ENCODE measurements around the gene WNT6. TPM values are rescaled to one million over a fixed set of nuclear protein-coding genes. Genes with fewer than 3 reads are reported as not detected.
A peak's percentile ranks its signal among the peaks of the same experiment; 100 is the strongest.

The WNT6 gene
- total and polyA plus RNA-seq, 10 of the 15 experiments (the other 5 are each of a cell fraction or from before 2014, with no cell fraction given), result 0.11 to 0.44 (median 0.22) TPM; not detected in 5

DNA sequence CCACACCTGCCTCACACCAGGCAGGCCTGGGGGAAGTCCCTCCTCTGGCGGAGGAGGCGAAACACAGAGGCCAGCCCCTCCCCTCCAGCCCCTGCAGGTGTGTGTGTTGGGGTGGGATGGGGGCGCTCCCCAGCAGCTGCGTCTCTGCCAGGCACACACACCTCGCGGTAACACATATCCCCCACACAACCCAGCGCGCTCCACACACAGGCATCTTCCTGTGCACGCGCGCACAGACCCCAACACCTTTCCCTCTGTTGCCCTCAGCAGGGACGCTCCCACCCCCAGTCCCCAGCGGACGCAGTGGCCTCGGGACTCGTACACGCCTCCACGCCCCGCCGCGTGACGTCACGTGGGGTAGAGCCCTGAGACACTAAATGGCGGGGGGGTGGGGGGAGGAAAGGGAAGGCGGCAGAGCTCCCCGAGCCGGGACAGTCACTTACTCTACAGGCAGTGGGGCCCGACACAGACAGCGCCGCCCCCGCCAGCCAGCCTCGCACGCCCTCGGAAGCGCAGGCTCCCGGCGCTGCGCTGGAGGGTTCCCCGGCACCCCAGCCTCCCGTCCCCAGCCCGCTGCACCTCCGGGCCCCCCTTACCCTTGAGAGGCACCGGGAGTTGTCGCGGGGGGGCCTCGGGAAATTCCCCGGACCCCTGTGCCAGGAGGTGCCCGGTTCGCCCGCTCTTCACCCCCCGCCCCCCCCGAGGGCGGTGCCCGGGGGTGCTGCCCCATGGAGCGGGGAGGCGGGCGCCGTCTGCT is 20.7 kb downstream of the WNT6 start, which contains the start of gene WNT10A (continued):
- TF ChIP-seq, protein P1, sequence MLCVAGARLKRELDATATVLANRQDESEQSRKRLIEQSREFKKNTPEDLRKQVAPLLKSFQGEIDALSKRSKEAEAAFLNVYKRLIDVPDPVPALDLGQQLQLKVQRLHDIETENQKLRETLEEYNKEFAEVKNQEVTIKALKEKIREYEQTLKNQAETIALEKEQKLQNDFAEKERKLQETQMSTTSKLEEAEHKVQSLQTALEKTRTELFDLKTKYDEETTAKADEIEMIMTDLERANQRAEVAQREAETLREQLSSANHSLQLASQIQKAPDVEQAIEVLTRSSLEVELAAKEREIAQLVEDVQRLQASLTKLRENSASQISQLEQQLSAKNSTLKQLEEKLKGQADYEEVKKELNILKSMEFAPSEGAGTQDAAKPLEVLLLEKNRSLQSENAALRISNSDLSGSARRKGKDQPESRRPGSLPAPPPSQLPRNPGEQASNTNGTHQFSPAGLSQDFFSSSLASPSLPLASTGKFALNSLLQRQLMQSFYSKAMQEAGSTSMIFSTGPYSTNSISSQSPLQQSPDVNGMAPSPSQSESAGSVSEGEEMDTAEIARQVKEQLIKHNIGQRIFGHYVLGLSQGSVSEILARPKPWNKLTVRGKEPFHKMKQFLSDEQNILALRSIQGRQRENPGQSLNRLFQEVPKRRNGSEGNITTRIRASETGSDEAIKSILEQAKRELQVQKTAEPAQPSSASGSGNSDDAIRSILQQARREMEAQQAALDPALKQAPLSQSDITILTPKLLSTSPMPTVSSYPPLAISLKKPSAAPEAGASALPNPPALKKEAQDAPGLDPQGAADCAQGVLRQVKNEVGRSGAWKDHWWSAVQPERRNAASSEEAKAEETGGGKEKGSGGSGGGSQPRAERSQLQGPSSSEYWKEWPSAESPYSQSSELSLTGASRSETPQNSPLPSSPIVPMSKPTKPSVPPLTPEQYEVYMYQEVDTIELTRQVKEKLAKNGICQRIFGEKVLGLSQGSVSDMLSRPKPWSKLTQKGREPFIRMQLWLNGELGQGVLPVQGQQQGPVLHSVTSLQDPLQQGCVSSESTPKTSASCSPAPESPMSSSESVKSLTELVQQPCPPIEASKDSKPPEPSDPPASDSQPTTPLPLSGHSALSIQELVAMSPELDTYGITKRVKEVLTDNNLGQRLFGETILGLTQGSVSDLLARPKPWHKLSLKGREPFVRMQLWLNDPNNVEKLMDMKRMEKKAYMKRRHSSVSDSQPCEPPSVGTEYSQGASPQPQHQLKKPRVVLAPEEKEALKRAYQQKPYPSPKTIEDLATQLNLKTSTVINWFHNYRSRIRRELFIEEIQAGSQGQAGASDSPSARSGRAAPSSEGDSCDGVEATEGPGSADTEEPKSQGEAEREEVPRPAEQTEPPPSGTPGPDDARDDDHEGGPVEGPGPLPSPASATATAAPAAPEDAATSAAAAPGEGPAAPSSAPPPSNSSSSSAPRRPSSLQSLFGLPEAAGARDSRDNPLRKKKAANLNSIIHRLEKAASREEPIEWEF (IDR thresholded peaks at IDR 0.05; ENCODE audit: insufficient replicate concordance, low read depth, low read length), result no peak
- 0 out of 2 replicates have a peak, but pooled peaks have one; percentile 4 for TF ChIP-seq HCFC1 (IDR thresholded peaks at IDR 0.05; ENCODE audit: low read length)
- TF ChIP-seq, protein P2, sequence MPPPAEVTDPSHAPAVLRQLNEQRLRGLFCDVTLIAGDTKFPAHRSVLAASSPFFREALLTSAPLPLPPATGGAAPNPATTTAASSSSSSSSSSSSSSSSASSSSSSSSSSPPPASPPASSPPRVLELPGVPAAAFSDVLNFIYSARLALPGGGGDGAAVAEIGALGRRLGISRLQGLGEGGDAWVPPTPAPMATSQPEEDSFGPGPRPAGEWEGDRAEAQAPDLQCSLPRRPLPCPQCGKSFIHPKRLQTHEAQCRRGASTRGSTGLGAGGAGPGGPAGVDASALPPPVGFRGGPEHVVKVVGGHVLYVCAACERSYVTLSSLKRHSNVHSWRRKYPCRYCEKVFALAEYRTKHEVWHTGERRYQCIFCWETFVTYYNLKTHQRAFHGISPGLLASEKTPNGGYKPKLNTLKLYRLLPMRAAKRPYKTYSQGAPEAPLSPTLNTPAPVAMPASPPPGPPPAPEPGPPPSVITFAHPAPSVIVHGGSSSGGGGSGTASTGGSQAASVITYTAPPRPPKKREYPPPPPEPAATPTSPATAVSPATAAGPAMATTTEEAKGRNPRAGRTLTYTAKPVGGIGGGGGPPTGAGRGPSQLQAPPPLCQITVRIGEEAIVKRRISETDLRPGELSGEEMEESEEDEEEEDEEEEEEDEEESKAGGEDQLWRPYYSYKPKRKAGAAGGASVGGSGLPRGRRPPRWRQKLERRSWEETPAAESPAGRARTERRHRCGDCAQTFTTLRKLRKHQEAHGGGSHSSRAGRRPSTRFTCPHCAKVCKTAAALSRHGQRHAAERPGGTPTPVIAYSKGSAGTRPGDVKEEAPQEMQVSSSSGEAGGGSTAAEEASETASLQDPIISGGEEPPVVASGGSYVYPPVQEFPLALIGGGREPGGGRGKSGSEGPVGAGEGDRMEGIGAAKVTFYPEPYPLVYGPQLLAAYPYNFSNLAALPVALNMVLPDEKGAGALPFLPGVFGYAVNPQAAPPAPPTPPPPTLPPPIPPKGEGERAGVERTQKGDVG (CRISPR knock-in tag; IDR thresholded peaks at IDR 0.05), result no peak
- no peak for TF ChIP-seq SREBF2 (IDR thresholded peaks at IDR 0.05; ENCODE audit: low read length)
- TF ChIP-seq, protein P3, sequence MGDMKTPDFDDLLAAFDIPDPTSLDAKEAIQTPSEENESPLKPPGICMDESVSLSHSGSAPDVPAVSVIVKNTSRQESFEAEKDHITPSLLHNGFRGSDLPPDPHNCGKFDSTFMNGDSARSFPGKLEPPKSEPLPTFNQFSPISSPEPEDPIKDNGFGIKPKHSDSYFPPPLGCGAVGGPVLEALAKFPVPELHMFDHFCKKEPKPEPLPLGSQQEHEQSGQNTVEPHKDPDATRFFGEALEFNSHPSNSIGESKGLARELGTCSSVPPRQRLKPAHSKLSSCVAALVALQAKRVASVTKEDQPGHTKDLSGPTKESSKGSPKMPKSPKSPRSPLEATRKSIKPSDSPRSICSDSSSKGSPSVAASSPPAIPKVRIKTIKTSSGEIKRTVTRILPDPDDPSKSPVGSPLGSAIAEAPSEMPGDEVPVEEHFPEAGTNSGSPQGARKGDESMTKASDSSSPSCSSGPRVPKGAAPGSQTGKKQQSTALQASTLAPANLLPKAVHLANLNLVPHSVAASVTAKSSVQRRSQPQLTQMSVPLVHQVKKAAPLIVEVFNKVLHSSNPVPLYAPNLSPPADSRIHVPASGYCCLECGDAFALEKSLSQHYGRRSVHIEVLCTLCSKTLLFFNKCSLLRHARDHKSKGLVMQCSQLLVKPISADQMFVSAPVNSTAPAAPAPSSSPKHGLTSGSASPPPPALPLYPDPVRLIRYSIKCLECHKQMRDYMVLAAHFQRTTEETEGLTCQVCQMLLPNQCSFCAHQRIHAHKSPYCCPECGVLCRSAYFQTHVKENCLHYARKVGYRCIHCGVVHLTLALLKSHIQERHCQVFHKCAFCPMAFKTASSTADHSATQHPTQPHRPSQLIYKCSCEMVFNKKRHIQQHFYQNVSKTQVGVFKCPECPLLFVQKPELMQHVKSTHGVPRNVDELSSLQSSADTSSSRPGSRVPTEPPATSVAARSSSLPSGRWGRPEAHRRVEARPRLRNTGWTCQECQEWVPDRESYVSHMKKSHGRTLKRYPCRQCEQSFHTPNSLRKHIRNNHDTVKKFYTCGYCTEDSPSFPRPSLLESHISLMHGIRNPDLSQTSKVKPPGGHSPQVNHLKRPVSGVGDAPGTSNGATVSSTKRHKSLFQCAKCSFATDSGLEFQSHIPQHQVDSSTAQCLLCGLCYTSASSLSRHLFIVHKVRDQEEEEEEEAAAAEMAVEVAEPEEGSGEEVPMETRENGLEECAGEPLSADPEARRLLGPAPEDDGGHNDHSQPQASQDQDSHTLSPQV (IDR thresholded peaks at IDR 0.05), result no peak
- TF ChIP-seq TCF12 (IDR thresholded peaks at IDR 0.05; ENCODE audit: low read depth, low read length), result peak; percentile 97
- peak; percentile 84 for TF ChIP-seq MEF2B (IDR thresholded peaks at IDR 0.05; ENCODE audit: partially characterized antibody, poor library complexity, severe bottlenecking)
- TF ChIP-seq, protein P4, sequence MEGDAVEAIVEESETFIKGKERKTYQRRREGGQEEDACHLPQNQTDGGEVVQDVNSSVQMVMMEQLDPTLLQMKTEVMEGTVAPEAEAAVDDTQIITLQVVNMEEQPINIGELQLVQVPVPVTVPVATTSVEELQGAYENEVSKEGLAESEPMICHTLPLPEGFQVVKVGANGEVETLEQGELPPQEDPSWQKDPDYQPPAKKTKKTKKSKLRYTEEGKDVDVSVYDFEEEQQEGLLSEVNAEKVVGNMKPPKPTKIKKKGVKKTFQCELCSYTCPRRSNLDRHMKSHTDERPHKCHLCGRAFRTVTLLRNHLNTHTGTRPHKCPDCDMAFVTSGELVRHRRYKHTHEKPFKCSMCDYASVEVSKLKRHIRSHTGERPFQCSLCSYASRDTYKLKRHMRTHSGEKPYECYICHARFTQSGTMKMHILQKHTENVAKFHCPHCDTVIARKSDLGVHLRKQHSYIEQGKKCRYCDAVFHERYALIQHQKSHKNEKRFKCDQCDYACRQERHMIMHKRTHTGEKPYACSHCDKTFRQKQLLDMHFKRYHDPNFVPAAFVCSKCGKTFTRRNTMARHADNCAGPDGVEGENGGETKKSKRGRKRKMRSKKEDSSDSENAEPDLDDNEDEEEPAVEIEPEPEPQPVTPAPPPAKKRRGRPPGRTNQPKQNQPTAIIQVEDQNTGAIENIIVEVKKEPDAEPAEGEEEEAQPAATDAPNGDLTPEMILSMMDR (IDR thresholded peaks at IDR 0.05 in 2 of 3, conservative IDR thresholded peaks at IDR 0.05 in 1 of 3; ENCODE audit: control insufficient read depth in 2 of 3, extremely low read depth in 1 of 3, insufficient read depth in 1 of 3, low read depth in 3 of 3, low read length in 3 of 3), result no peak
- peak; percentile 17; the same call in 1 of the 2 replicates for TF ChIP-seq PAX5 (IDR thresholded peaks at IDR 0.05; ENCODE audit: borderline replicate concordance, low read depth, low read length)
- TF ChIP-seq HDAC6 (IDR thresholded peaks at IDR 0.05; ENCODE audit: unreplicated experiment), result peak; percentile 5
